Panc1 (cell line): Measurements from ENCODE around the gene MTA2. TPM values are rescaled to one million over a fixed set of nuclear protein-coding genes. Genes with fewer than 3 reads are reported as not detected.

Source experiments
- ATAC-seq: fragments of 200-7000 bp; cut with Tn5 transposase; 2 replicates; pipeline ENCODE4 v1.9.1; 2020; ENCODE audit warnings: mild to moderate bottlenecking, moderate library complexity
- BruUV-seq: library from RNA; stranded (reverse); fragments of 400-500 nt; replicated peaks from 2 replicates; lab custom pipeline; 2021; lab: Mats Ljungman, UMichigan
- CTCF ChIA-PET: fragments of 300-600 bp; sonication (Branson Sonifier 250); formaldehyde crosslinking; loops from one replicate; lab custom pipeline; 2022; ENCODE audit warnings: antibody characterized with exemption; lab: Charles Lee
- POLR2A ChIA-PET: fragments of 300-600 bp; sonication (Branson Sonifier 250); formaldehyde crosslinking; loops from one replicate; lab custom pipeline; 2022; ENCODE audit warnings: antibody characterized with exemption; lab: Charles Lee
- DNase-seq: peaks from one replicate; pipeline ENCODE4 v3.0.0-alpha.2; 2010; ENCODE audit warnings: low read depth, low spot score
- H3K27ac ChIP-seq: 2 replicates; pipeline ENCODE4 v1.5.1; 2011; ENCODE audit warnings: mild to moderate bottlenecking, low read length, inconsistent platforms
- H3K27me3 ChIP-seq: fragments of 200-500 bp; sonication (Bioruptor generic); 2 replicates; pipeline ENCODE4 v1.6.0; 2014; ENCODE audit warnings: low read length, inconsistent platforms; ENCODE audit not compliant: control insufficient read depth, insufficient read depth
- H3K36me3 ChIP-seq: fragments of 200-500 bp; sonication (Bioruptor generic); 2 replicates; pipeline ENCODE4 v1.5.1; 2014; ENCODE audit warnings: inconsistent platforms, mild to moderate bottlenecking, low read length, moderate library complexity; ENCODE audit not compliant: control insufficient read depth, insufficient read depth
- H3K4me1 ChIP-seq: 2 replicates; pipeline ENCODE4 v1.5.1; 2011; ENCODE audit warnings: inconsistent platforms, mild to moderate bottlenecking, low read length, moderate library complexity; ENCODE audit not compliant: control insufficient read depth, insufficient read depth
- H3K4me3 ChIP-seq, 2 experiments: 2 replicates each; pipeline ENCODE4 v1.5.1; 2011 to 2012; ENCODE audit warnings: low read depth in 2 of 2, low read length in 2 of 2, mild to moderate bottlenecking in 2 of 2, inconsistent platforms in 1 of 2, moderate library complexity in 1 of 2
- H3K9me3 ChIP-seq: fragments of 200-500 bp; sonication (Bioruptor generic); 2 replicates; pipeline ENCODE4 v1.5.1; 2014; ENCODE audit warnings: low read depth, mild to moderate bottlenecking, inconsistent platforms, low read length, moderate library complexity; ENCODE audit not compliant: control insufficient read depth, insufficient read depth
- POLR2AphosphoS5 ChIP-seq: IDR thresholded peaks from 2 replicates; pipeline ENCODE4 v1.6.1; 2012; ENCODE audit warnings: mild to moderate bottlenecking, low read depth, low read length, moderate library complexity
- SIN3A ChIP-seq: IDR thresholded peaks from 2 replicates; pipeline ENCODE4 v1.6.1; 2012; ENCODE audit warnings: low read depth, mild to moderate bottlenecking, low read length, moderate library complexity, borderline replicate concordance; ENCODE audit not compliant: insufficient read depth
- TCF7L2 ChIP-seq: IDR thresholded peaks from 2 replicates; pipeline ENCODE4 v1.6.1; 2011; ENCODE audit warnings: mild to moderate bottlenecking, low read depth, low read length, inconsistent platforms
- in situ Hi-C: cut with HindIII; loops from 2 replicates; pipeline ENCODE4 v1.10.0; 2016; ENCODE audit warnings: low sequenced_read_pairs, low pct_unique_long_range_greater_than_20kb
- intact Hi-C: fragments of 100-400 bp; cut with micrococcal nuclease; formaldehyde crosslinking; loops from one replicate; pipeline ENCODE4 v1.10.0; 2022; ENCODE audit not compliant: unreplicated experiment
- total RNA-seq: library from RNA; stranded (reverse); gene quantifications from one replicate; pipeline ENCODE4 v1.2.1, GENCODE V29; 2021; ENCODE audit not compliant: unreplicated experiment
- TF ChIP-seq, protein P1 (sequence below), 2 experiments: IDR thresholded peaks; 2 replicates each; pipeline ENCODE4 v1.6.1; 2011 to 2012; ENCODE audit warnings: low read depth in 2 of 2, control low read depth in 1 of 2, low read length in 1 of 2, mild to moderate bottlenecking in 1 of 2, moderate library complexity in 1 of 2; ENCODE audit not compliant: insufficient read depth in 1 of 2
- TF ChIP-seq, protein P2 (sequence below): fragments of 450-650 bp; IDR thresholded peaks from 2 replicates; pipeline ENCODE4 v1.5.1; 2017; ENCODE audit warnings: mild to moderate bottlenecking

MTA2 gene
- total RNA-seq, 1 experiment from 2014 or later = 163 TPM

DNA sequence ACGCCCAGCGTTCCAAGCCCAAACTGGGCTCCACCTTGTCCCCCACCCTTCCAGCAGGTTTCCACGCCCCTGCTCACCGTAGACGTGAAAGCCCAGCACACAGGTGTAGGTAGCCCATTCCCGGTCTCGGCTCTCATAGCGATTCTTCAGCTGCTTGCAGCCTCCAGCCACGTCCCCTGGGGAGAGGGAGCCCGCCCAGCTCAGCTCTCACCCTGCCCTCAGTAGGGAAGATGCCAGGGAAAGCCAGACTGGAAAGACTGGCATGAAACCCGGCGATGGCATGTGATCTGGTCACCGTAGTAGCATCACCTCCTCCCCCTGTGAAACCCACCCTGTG lies 1.4 kb upstream of the MTA2 start:
- POLR2A ChIA-PET = no interaction called here

DNA sequence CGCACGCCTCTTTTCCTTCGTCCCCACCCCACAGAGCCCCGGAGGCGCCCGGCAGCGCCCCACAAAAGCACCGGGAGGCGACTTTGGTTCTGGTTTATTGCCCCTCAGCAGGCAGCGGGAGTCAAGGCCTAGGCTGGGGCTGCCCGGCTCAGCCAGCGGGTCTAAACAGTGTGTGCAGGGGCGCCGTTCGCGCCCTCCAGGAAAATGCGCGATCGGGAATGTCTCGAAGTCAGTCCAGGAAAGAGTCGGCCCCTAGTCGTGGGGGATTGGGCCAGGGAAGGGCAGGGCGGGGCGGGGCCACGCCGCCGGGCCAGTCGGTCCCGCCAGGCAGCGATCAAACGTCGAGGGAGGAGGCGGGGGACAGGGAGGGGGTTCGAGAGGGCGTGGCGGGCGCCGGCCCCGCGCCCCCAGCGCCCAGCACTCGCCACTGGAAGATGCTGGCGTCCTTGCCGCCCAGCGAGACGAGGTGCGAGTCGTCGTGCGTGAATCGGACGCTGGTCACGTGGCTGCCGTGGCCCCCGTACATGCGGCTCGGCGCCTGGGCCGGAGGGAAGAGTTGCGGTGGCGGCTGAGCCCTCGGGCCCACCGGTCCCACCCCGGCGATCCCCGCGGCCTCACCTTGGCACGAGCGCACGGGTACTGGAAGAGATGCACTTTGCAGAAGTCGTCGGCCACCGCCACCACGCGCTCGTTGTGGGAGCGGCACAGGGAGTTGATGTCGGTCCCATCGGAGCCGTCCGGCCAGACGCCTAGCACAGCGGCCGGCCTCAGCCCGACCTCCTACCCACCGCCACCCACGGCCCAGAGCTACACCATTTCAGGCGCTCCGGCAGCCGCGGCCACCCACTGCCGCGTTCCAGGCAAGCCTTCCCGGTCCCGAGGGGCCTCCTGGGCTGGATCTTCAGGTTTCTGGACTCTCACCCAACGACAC lies 741 bp upstream of the MTA2 start:
- no TSS peak for BruUV-seq
- intact Hi-C loops (no loop called here), in situ Hi-C loops (no loop called here)
- ChIA-PET POLR2A (interaction anchor here (0.7 to 1.9 kb wide), 2 partner anchors 11 to 184 kb away, joined by 3 to 7 read pairs; partner anchors contain the start of gene TUT1), CTCF (interaction anchor here (1.3 kb wide), 1 partner anchor 9 kb away, joined by 5 read pairs; no protein-coding TSS in a partner anchor)
- ATAC-seq (peak; percentile 19), DNase-seq (no peak)
- Histone ChIP-seq H3K27me3 (no peaks in the 10 kb centered on the region), H3K4me1 (peaks cover 26% of the 10 kb centered on the region), H3K9me3 (no peaks in the 10 kb centered on the region), H3K36me3 (peaks cover 20% of the 10 kb centered on the region), H3K4me3 (peak overlapping the region; percentile 70 to 76), H3K27ac (peak overlapping the region; percentile 79; the same call in 1 of the 2 replicates)
- TF ChIP-seq SIN3A (no peak), TCF7L2 (no peak), POLR2AphosphoS5 (no peak)
- TF ChIP-seq, protein P1, sequence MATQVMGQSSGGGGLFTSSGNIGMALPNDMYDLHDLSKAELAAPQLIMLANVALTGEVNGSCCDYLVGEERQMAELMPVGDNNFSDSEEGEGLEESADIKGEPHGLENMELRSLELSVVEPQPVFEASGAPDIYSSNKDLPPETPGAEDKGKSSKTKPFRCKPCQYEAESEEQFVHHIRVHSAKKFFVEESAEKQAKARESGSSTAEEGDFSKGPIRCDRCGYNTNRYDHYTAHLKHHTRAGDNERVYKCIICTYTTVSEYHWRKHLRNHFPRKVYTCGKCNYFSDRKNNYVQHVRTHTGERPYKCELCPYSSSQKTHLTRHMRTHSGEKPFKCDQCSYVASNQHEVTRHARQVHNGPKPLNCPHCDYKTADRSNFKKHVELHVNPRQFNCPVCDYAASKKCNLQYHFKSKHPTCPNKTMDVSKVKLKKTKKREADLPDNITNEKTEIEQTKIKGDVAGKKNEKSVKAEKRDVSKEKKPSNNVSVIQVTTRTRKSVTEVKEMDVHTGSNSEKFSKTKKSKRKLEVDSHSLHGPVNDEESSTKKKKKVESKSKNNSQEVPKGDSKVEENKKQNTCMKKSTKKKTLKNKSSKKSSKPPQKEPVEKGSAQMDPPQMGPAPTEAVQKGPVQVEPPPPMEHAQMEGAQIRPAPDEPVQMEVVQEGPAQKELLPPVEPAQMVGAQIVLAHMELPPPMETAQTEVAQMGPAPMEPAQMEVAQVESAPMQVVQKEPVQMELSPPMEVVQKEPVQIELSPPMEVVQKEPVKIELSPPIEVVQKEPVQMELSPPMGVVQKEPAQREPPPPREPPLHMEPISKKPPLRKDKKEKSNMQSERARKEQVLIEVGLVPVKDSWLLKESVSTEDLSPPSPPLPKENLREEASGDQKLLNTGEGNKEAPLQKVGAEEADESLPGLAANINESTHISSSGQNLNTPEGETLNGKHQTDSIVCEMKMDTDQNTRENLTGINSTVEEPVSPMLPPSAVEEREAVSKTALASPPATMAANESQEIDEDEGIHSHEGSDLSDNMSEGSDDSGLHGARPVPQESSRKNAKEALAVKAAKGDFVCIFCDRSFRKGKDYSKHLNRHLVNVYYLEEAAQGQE (IDR thresholded peaks at IDR 0.05; ENCODE audit: insufficient read depth in 1 of 2, low read depth in 2 of 2, low read length in 1 of 2) = no peak
- TF ChIP-seq, protein P2, sequence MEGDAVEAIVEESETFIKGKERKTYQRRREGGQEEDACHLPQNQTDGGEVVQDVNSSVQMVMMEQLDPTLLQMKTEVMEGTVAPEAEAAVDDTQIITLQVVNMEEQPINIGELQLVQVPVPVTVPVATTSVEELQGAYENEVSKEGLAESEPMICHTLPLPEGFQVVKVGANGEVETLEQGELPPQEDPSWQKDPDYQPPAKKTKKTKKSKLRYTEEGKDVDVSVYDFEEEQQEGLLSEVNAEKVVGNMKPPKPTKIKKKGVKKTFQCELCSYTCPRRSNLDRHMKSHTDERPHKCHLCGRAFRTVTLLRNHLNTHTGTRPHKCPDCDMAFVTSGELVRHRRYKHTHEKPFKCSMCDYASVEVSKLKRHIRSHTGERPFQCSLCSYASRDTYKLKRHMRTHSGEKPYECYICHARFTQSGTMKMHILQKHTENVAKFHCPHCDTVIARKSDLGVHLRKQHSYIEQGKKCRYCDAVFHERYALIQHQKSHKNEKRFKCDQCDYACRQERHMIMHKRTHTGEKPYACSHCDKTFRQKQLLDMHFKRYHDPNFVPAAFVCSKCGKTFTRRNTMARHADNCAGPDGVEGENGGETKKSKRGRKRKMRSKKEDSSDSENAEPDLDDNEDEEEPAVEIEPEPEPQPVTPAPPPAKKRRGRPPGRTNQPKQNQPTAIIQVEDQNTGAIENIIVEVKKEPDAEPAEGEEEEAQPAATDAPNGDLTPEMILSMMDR = no peak

More for the DNA sequence above, 1.4 kb upstream of the MTA2 start:
- Histone ChIP-seq H3K27ac (no peak overlapping the region), H3K9me3 (no peaks in the 10 kb centered on the region), H3K27me3 (no peaks in the 10 kb centered on the region), H3K4me1 (peaks cover 26% of the 10 kb centered on the region), H3K4me3 (no peak overlapping the region), H3K36me3 (peaks cover 17% of the 10 kb centered on the region)
- CTCF ChIA-PET = no interaction called here
- TF ChIP-seq TCF7L2 (no peak), SIN3A (no peak), POLR2AphosphoS5 (no peak)
- TF ChIP-seq, protein P2 = no peak
- TF ChIP-seq, protein P1 (IDR thresholded peaks at IDR 0.05; ENCODE audit: insufficient read depth in 1 of 2, low read depth in 2 of 2, low read length in 1 of 2) = no peak
- BruUV-seq = no TSS peak
- ATAC-seq (no peak), DNase-seq (no peak)
- intact Hi-C loops = no loop called here
- in situ Hi-C loops = no loop called here
